GM12872 (cell line): ENCODE data around the gene C11orf65.

Experiments used
- CTCF ChIP-seq: IDR thresholded peaks from 3 replicates; pipeline ENCODE4 v1.5.1; 2011; ENCODE audit warnings: low read depth, mild to moderate bottlenecking, low read length, moderate library complexity; ENCODE audit not compliant: insufficient read depth

The C11orf65 gene

DNA sequence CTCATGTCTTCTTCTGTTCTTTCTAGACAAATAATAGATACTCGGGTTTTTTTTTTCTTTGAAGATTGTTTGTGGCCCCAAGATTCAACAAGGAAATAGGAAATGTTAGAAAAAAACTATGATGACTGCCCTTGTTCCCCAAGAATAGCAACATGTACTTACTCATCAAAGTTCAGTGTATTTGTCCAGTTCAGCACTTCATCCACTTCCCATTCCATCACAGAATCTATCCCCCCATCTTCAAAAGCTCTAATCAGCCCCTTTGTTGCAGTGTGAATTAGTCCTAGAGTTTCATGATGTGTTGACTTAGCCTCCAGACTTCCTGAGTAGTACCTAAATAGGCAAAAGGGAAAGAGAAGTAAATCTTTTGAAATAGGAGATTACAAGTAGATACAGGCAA is 74.3 kb downstream of the C11orf65 start:
- no peak for TF ChIP-seq CTCF

GRCh38 chr11:108392353-108392752 is 75.0 kb downstream of the C11orf65 start:
- TF ChIP-seq CTCF: no peak

DNA sequence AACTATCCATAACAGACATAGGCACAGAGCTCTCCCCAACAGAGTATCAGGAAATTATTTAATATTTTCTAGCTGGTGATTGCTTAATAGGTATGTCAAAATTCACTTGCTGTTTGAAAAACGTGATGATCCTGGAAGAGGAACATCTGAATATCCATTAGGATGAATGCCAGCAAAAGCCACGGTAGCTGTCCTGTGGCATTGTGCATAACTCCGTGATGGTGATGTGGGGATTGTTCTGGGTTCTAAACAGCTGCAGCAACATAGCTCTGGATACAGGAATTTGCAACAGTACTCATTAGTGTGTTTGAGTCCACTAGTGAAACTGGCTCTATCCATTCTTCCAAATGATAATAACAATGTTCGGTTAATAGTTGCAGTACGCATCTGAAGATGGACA is 78.8 kb downstream of the C11orf65 start:
- no peak for TF ChIP-seq CTCF

GRCh38 chr11:108370990-108371389 is 96.3 kb downstream of the C11orf65 start:
- TF ChIP-seq CTCF: no peak

- no peak for TF ChIP-seq CTCF
Measured at GRCh38 chr11:108370315-108370714, 97.0 kb downstream of the C11orf65 start.

- no peak for TF ChIP-seq CTCF
Measured at GRCh38 chr11:108369064-108369463, 98.3 kb downstream of the C11orf65 start.

- TF ChIP-seq CTCF: no peak
Measured at GRCh38 chr11:108368134-108368533, 99.2 kb downstream of the C11orf65 start.

DNA sequence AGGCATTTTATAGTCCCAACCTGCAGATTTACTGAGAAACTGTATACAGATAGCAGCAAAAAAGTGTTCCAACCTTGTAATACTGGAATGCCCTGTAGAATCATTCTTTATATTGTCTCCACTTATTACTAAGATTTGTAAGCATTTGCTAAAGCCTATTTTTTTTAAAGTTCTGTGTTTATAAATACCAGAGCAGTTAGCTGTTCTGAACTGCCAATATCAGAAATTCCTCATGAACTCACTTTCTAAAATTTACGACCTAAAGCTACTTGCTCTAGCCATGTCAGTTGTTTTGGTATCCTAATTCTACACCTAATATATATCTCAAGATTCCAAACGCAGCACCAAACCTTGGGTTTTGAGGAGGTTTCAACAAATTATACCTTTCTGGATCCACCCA is 103.2 kb downstream of the C11orf65 start:
- no peak for TF ChIP-seq CTCF
